ENCODE data around the gene MCU.

DNA sequence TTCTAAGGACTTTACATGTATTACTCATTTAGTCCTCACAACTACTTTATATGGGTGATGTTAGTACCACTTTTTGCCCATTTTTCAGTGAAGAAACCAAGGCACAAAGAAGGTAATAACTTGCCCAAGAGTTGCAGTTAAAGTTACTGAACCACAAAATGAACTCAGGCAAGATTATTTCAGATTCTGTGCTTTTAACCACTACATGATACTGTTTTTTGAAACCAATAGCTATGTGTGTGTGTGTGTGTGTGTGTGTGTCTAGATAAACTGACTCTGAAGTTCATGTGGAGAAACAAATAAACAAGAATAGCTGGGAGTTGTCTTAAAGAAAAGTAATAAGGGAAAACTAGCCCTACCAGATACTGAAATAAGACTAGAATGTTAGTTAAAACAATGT is 140.8 kb downstream of the MCU start:
- TF ChIP-seq, protein P1, sequence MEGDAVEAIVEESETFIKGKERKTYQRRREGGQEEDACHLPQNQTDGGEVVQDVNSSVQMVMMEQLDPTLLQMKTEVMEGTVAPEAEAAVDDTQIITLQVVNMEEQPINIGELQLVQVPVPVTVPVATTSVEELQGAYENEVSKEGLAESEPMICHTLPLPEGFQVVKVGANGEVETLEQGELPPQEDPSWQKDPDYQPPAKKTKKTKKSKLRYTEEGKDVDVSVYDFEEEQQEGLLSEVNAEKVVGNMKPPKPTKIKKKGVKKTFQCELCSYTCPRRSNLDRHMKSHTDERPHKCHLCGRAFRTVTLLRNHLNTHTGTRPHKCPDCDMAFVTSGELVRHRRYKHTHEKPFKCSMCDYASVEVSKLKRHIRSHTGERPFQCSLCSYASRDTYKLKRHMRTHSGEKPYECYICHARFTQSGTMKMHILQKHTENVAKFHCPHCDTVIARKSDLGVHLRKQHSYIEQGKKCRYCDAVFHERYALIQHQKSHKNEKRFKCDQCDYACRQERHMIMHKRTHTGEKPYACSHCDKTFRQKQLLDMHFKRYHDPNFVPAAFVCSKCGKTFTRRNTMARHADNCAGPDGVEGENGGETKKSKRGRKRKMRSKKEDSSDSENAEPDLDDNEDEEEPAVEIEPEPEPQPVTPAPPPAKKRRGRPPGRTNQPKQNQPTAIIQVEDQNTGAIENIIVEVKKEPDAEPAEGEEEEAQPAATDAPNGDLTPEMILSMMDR (IDR thresholded peaks at IDR 0.05), result no peak
- TF ChIP-seq POLR2A (IDR thresholded peaks at IDR 0.05) (no peak), POLR2AphosphoS5 (IDR thresholded peaks at IDR 0.05) (no peak), EP300 (IDR thresholded peaks at IDR 0.05) (no peak)

Measured in gastroesophageal sphincter (tissue), 3 donors.